Smooth muscle cell (in vitro differentiated cells): ENCODE data around the gene LCE6A. TPM values are rescaled to one million over a fixed set of nuclear protein-coding genes. Genes with fewer than 3 reads are reported as not detected.

Source experiments
- DNase-seq: peaks from one replicate; lab custom pipeline; 2025; ENCODE audit not compliant: unreplicated experiment; lab: John Stamatoyannopoulos, UW
- H2AFZ ChIP-seq: fragments of 200-600 bp; sonication (generic); 2 replicates; pipeline ENCODE4 v1.6.0; 2016; ENCODE audit warnings: antibody characterized with exemption, low read depth, mild to moderate bottlenecking
- H3F3A ChIP-seq: fragments of 200-600 bp; sonication (generic); 2 replicates; pipeline ENCODE4 v1.6.0; 2017; ENCODE audit warnings: antibody characterized with exemption, low read depth
- H3K27ac ChIP-seq: fragments of 200-600 bp; sonication (generic); 2 replicates; pipeline ENCODE4 v1.5.1; 2016; ENCODE audit warnings: low read depth, mild to moderate bottlenecking
- H3K27me3 ChIP-seq: fragments of 200-600 bp; sonication (generic); 2 replicates; pipeline ENCODE4 v1.6.1; 2016; ENCODE audit warnings: low read depth, mild to moderate bottlenecking
- H3K36me3 ChIP-seq: fragments of 200-600 bp; sonication (generic); 2 replicates; pipeline ENCODE4 v1.5.1; 2016; ENCODE audit warnings: low read depth
- H3K4me1 ChIP-seq: fragments of 200-600 bp; sonication (generic); 2 replicates; pipeline ENCODE4 v1.5.1; 2016; ENCODE audit warnings: low read depth
- H3K4me2 ChIP-seq: fragments of 200-600 bp; sonication (generic); 2 replicates; pipeline ENCODE4 v1.6.0; 2016; ENCODE audit warnings: mild to moderate bottlenecking
- H3K4me3 ChIP-seq: fragments of 200-600 bp; sonication (generic); 2 replicates; pipeline ENCODE4 v1.5.1; 2016; ENCODE audit warnings: mild to moderate bottlenecking
- H3K79me2 ChIP-seq: fragments of 200-600 bp; sonication (generic); 2 replicates; pipeline ENCODE4 v1.6.0; 2016; ENCODE audit warnings: low read depth, mild to moderate bottlenecking
- H3K9ac ChIP-seq: fragments of 200-600 bp; sonication (generic); 2 replicates; pipeline ENCODE4 v1.6.0; 2016; ENCODE audit warnings: low read depth
- H3K9me3 ChIP-seq: fragments of 200-600 bp; sonication (generic); replicated peaks from 2 replicates; pipeline ENCODE4 v1.5.1; 2016; ENCODE audit warnings: low read depth
- H4K20me1 ChIP-seq: fragments of 200-600 bp; sonication (generic); 2 replicates; pipeline ENCODE4 v1.6.0; 2016; ENCODE audit warnings: low read depth
- CTCF ChIP-seq: fragments of 200-600 bp; sonication (generic); IDR thresholded peaks from 2 replicates; pipeline ENCODE4 v1.5.1; 2017; ENCODE audit warnings: borderline replicate concordance, mild to moderate bottlenecking, antibody characterized with exemption; ENCODE audit not compliant: insufficient read depth, poor library complexity, severe bottlenecking
- WGBS: methylation state at CpG from one replicate; pipeline ENCODE4 v1.1.7; 2016; ENCODE audit warnings: low lambda C conversion rate; 5-methylcytosine and 5-hydroxymethylcytosine counted together
- polyA plus RNA-seq: library from polyadenylated mRNA; unstranded; fragments of >200 nt; fragmentation: Nextera tagmentation; extraction: Ambion mirVana; gene quantifications from 2 replicates; pipeline ENCODE4 v1.2.1, GENCODE V29; 2016
- total RNA-seq: library from RNA; depleted of rRNA; stranded (reverse); fragments of >200 nt; gene quantifications from 2 replicates; pipeline ENCODE4 v1.2.3, GENCODE V29; 2014

The LCE6A gene
- total and polyA plus RNA-seq, 2 experiments from 2014 or later = not detected

GRCh38 chr1:152855661-152856060, 13.0 kb downstream of the LCE6A start:
- H3K79me2 ChIP-seq = no peaks in the 10 kb centered on the region
- H3F3A ChIP-seq = no peaks in the 10 kb centered on the region
- WGBS = 26% methylated on average over 2 of the region's 2 CpGs
- no peak overlapping the region for H3K4me3 ChIP-seq
- no peaks in the 10 kb centered on the region for H3K27me3 ChIP-seq
- DNase-seq = no peak
- no peak overlapping the region for H3K4me2 ChIP-seq
- no peak overlapping the region for H3K9ac ChIP-seq
- no peak overlapping the region for H3K27ac ChIP-seq
- H3K9me3 ChIP-seq = peaks cover 7% of the 10 kb centered on the region
- H3K4me1 ChIP-seq = no peaks in the 10 kb centered on the region
- H3K36me3 ChIP-seq = no peaks in the 10 kb centered on the region
- H4K20me1 ChIP-seq = no peaks in the 10 kb centered on the region
- H2AFZ ChIP-seq = no peak overlapping the region
- no peak for TF ChIP-seq CTCF

GRCh38 chr1:152858062-152858461, 15.4 kb downstream of the LCE6A start:
- no peaks in the 10 kb centered on the region for H3F3A ChIP-seq
- no peaks in the 10 kb centered on the region for H3K36me3 ChIP-seq
- peaks cover 15% of the 10 kb centered on the region for H3K9me3 ChIP-seq
- no peak overlapping the region for H3K27ac ChIP-seq
- H3K4me2 ChIP-seq = no peak overlapping the region
- no peaks in the 10 kb centered on the region for H3K4me1 ChIP-seq
- 21% methylated on average over 1 of the region's 1 CpG for WGBS
- H2AFZ ChIP-seq = no peak overlapping the region
- no peaks in the 10 kb centered on the region for H3K79me2 ChIP-seq
- no peaks in the 10 kb centered on the region for H3K27me3 ChIP-seq
- no peak overlapping the region for H3K4me3 ChIP-seq
- H4K20me1 ChIP-seq = no peaks in the 10 kb centered on the region
- no peak for DNase-seq
- H3K9ac ChIP-seq = no peak overlapping the region
- TF ChIP-seq CTCF = no peak

GRCh38 chr1:152859696-152860095, 17.0 kb downstream of the LCE6A start, which contains the start of gene LCE7A:
TSS of gene LCE7A (plus strand) at chr1:152859996. CDS start at chr1:152860698, 702 bp downstream.
- peaks cover 16% of the 10 kb centered on the region for H3K9me3 ChIP-seq
- H3K9ac ChIP-seq = no peak within 1 kb of the TSS
- no peaks in the 10 kb centered on the region for H3K27me3 ChIP-seq
- H3K4me3 ChIP-seq = no peak within 1 kb of the TSS
- H3K36me3 ChIP-seq = no peaks in the 10 kb centered on the region
- DNase-seq = no peak
- H3K27ac ChIP-seq = no peak within 1 kb of the TSS
- H4K20me1 ChIP-seq = no peaks in the 10 kb centered on the region
- WGBS = 65% methylated on average over 3 of the region's 3 CpGs
- no peak within 1 kb of the TSS for H3K4me2 ChIP-seq
- no peak for TF ChIP-seq CTCF
- H3F3A ChIP-seq = no peaks in the 10 kb centered on the region
- no peaks in the 10 kb centered on the region for H3K79me2 ChIP-seq
- no peaks in the 10 kb centered on the region for H3K4me1 ChIP-seq
- no peak within 1 kb of the TSS for H2AFZ ChIP-seq

GRCh38 chr1:152860129-152860528, 17.5 kb downstream of the LCE6A start:
- H3K4me1 ChIP-seq = no peaks in the 10 kb centered on the region
- 58% methylated on average over 3 of the region's 3 CpGs for WGBS
- H3K36me3 ChIP-seq = no peaks in the 10 kb centered on the region
- no peaks in the 10 kb centered on the region for H4K20me1 ChIP-seq
- no peak overlapping the region for H3K27ac ChIP-seq
- H3K79me2 ChIP-seq = no peaks in the 10 kb centered on the region
- H3K9me3 ChIP-seq = peaks cover 16% of the 10 kb centered on the region
- no peak overlapping the region for H3K4me2 ChIP-seq
- H3K9ac ChIP-seq = no peak overlapping the region
- H3F3A ChIP-seq = no peaks in the 10 kb centered on the region
- no peak overlapping the region for H2AFZ ChIP-seq
- no peaks in the 10 kb centered on the region for H3K27me3 ChIP-seq
- no peak for TF ChIP-seq CTCF
- H3K4me3 ChIP-seq = no peak overlapping the region
- no peak for DNase-seq
